ENCODE results near the gene NUBP2.

NUBP2 gene

GRCh38 chr16:1782408-1783264, at the start of gene NUBP2, which contains the start of gene SPSB3:
Gene NUBP2, plus strand, starts transcription at chr16:1782960. Its CDS starts 61 bp downstream, at chr16:1783021.
Gene SPSB3, minus strand, starts transcription at chr16:1782571. Its CDS starts 1,088 bp downstream, at chr16:1781483.
- DNase-seq (ENCODE audit: low read depth) = peak; percentile 97

- no peak for DNase-seq (ENCODE audit: low read depth)
These were observed 48.6 kb upstream of the NUBP2 start for GRCh38 chr16:1734123-1734522.

GRCh38 chr16:1734816-1735215, 47.9 kb upstream of the NUBP2 start:
- DNase-seq (ENCODE audit: low read depth) = no peak

- DNase-seq (ENCODE audit: low read depth) = no peak
These were observed 42.5 kb upstream of the NUBP2 start for GRCh38 chr16:1740234-1740633.

GRCh38 chr16:1740781-1741490, 41.8 kb upstream of the NUBP2 start:
- no peak for DNase-seq (ENCODE audit: low read depth)

GRCh38 chr16:1741553-1742165, 41.1 kb upstream of the NUBP2 start:
- DNase-seq (ENCODE audit: low read depth) = no peak

GRCh38 chr16:1743376-1744337, 39.1 kb upstream of the NUBP2 start:
- no peak for DNase-seq (ENCODE audit: low read depth)

- no peak for DNase-seq (ENCODE audit: low read depth)
These were observed 38.4 kb upstream of the NUBP2 start for GRCh38 chr16:1744338-1744840.

GRCh38 chr16:1745181-1745899, 37.4 kb upstream of the NUBP2 start:
- no peak for DNase-seq (ENCODE audit: low read depth)

GRCh38 chr16:1745900-1746692, 36.7 kb upstream of the NUBP2 start:
- no peak for DNase-seq (ENCODE audit: low read depth)

- no peak for DNase-seq (ENCODE audit: low read depth)
These were observed 36.0 kb upstream of the NUBP2 start for GRCh38 chr16:1746693-1747195.

GRCh38 chr16:1747934-1748333, 34.8 kb upstream of the NUBP2 start:
- DNase-seq (ENCODE audit: low read depth) = no peak

GRCh38 chr16:1749152-1750117, 33.3 kb upstream of the NUBP2 start:
- no peak for DNase-seq (ENCODE audit: low read depth)

GRCh38 chr16:1751946-1752345, 30.8 kb upstream of the NUBP2 start:
- DNase-seq (ENCODE audit: low read depth) = no peak

GRCh38 chr16:1752853-1753252, 29.9 kb upstream of the NUBP2 start:
- no peak for DNase-seq (ENCODE audit: low read depth)

GRCh38 chr16:1754204-1754603, 28.6 kb upstream of the NUBP2 start:
- no peak for DNase-seq (ENCODE audit: low read depth)

GRCh38 chr16:1757714-1758461, 24.9 kb upstream of the NUBP2 start:
- DNase-seq (ENCODE audit: low read depth) = no peak

- DNase-seq (ENCODE audit: low read depth) = no peak
These were observed 23.8 kb upstream of the NUBP2 start for GRCh38 chr16:1758923-1759322.
